ENCODE results near the gene CCDC85C. TPM values are rescaled to one million over a fixed set of nuclear protein-coding genes. Genes with fewer than 3 reads are reported as not detected.

Gene CCDC85C
- total and polyA plus RNA-seq, 2 of the 4 experiments (the other 2 are of a cell fraction): 16.0 to 19.0 TPM

- Histone ChIP-seq H3K18ac (ENCODE audit: low read depth, low read length) (no peak overlapping the region), H3K27ac (ENCODE audit: insufficient read depth, low read length) (no peak overlapping the region), H3K4me3 (ENCODE audit: insufficient read depth, low read depth, low read length) (no peak overlapping the region), H2BK120ac (ENCODE audit: low read depth, low read length) (no peak overlapping the region), H3K4ac (ENCODE audit: low read depth, low read length) (no peak overlapping the region), H2BK15ac (ENCODE audit: low read depth, low read length) (no peak overlapping the region), H3K23ac (ENCODE audit: low read depth, low read length) (no peak overlapping the region), H3K36me3 (ENCODE audit: control insufficient read depth, insufficient read depth, low read length) (peaks cover 59% of the 10 kb centered on the region), H4K8ac (ENCODE audit: low read depth in 2 of 2, low read length in 2 of 2) (no peak overlapping the region), H4K5ac (ENCODE audit: low read depth, low read length) (no peak overlapping the region), H3K14ac (replicated peaks; ENCODE audit: low read depth, low read length) (no peak overlapping the region), H3K9me1 (ENCODE audit: insufficient read depth, low read length) (peaks cover 4% of the 10 kb centered on the region; the same call in 1 of the 2 replicates), H3K9me3 (ENCODE audit: control insufficient read depth, insufficient read depth, low read length) (no peaks in the 10 kb centered on the region), H2AK5ac (ENCODE audit: low read depth, low read length) (no peak overlapping the region), H3K9ac (ENCODE audit: low read depth, low read length) (no peak overlapping the region), H3K79me1 (ENCODE audit: low read depth in 1 of 2, low read length in 2 of 2) (peaks cover 12 to 40% of the 10 kb centered on the region in 2 experiments), H2BK20ac (ENCODE audit: low read depth, low read length) (no peak overlapping the region), H3K56ac (ENCODE audit: extremely low read depth, insufficient read depth, low read length) (no peak overlapping the region), H4K20me1 (ENCODE audit: insufficient read depth, low read length) (peaks cover 31% of the 10 kb centered on the region), H3K27me3 (ENCODE audit: control insufficient read depth, insufficient read depth, low read length) (no peaks in the 10 kb centered on the region), H2BK5ac (ENCODE audit: low read depth, low read length, poor library complexity, severe bottlenecking) (no peak overlapping the region), H3K4me1 (ENCODE audit: control insufficient read depth, insufficient read depth, low read length) (peaks cover 15% of the 10 kb centered on the region), H3K4me2 (ENCODE audit: low read depth, low read length) (no peak overlapping the region), H2AK9ac (replicated peaks; ENCODE audit: low read depth, low read length, poor library complexity) (no peak overlapping the region), H2AFZ (replicated peaks; ENCODE audit: low read length, poor library complexity) (no peak overlapping the region), H4K91ac (ENCODE audit: insufficient read depth, low read depth, low read length) (no peak overlapping the region)
- ChIA-PET CTCF (no interaction called here), POLR2A (ENCODE audit: unreplicated experiment) (no interaction called here)
- in situ Hi-C loops (cut with MboI; ENCODE audit: low sequenced_read_pairs) (no loop called here), intact Hi-C loops (cut with micrococcal nuclease) (no loop called here), dilution Hi-C loops (cut with HindIII; ENCODE audit: low sequenced_read_pairs, unreplicated experiment) (no loop called here)
- ATAC-seq (ENCODE audit: low read depth) (no peak), DNase-seq (no peak)
- no peak for TF ChIP-seq ELK1 (IDR thresholded peaks at IDR 0.05; ENCODE audit: borderline replicate concordance, low read depth, low read length)
- TF ChIP-seq MAZ (IDR thresholded peaks at IDR 0.05; ENCODE audit: borderline replicate concordance, low read depth, low read length): no peak
- no peak for TF ChIP-seq CTCF (conservative IDR thresholded peaks at IDR 0.05; ENCODE audit: low read depth, low read length)
- TF ChIP-seq MAFK (IDR thresholded peaks at IDR 0.05; ENCODE audit: low read depth, low read length): no peak
- TF ChIP-seq SMC3 (IDR thresholded peaks at IDR 0.05; ENCODE audit: low read depth, low read length): no peak
- TF ChIP-seq FOS (IDR thresholded peaks at IDR 0.05; ENCODE audit: low read depth, low read length): no peak
- no peak for TF ChIP-seq NFE2L2 (IDR thresholded peaks at IDR 0.05; ENCODE audit: low read depth, low read length)
- no peak for TF ChIP-seq MXI1 (IDR thresholded peaks at IDR 0.05; ENCODE audit: borderline replicate concordance, low read depth, low read length)
- no peak for TF ChIP-seq RAD21 (IDR thresholded peaks at IDR 0.05; ENCODE audit: low read length)
- TF ChIP-seq POLR2A (IDR thresholded peaks at IDR 0.05; ENCODE audit: low read depth, low read length): no peak
- TF ChIP-seq USF2 (IDR thresholded peaks at IDR 0.05; ENCODE audit: low read depth, low read length): no peak
- no peak for TF ChIP-seq RCOR1 (IDR thresholded peaks at IDR 0.05; ENCODE audit: insufficient replicate concordance, low read length)
- no peak for TF ChIP-seq CEBPB (IDR thresholded peaks at IDR 0.05; ENCODE audit: low read depth, low read length)
- TF ChIP-seq BHLHE40 (IDR thresholded peaks at IDR 0.05; ENCODE audit: low read depth, low read length): no peak
- TF ChIP-seq RFX5 (IDR thresholded peaks at IDR 0.05; ENCODE audit: low read depth, low read length): no peak
- no TSS peak for BruUV-seq (replicated peaks)
- 72% methylated on average over 4 of the region's 13 CpGs; no CpG with 5 or more reads in 1 of the 2 experiments for WGBS, 2 experiments (ENCODE audit: extremely low coverage in 2 of 2, insufficient read length in 1 of 2)
Measured at GRCh38 chr14:99507860-99508640, 96.0 kb downstream of the CCDC85C start.
